GM10847 (cell line): ENCODE results near the gene HOXB9.

Experiments
- POLR2A ChIP-seq: IDR thresholded peaks from 2 replicates; pipeline ENCODE4 v1.6.1; 2011; ENCODE audit not compliant: insufficient read length; ENCODE audit errors: extremely low read depth

HOXB9 gene

GRCh38 chr17:48591255-48592056, 34.7 kb downstream of the HOXB9 start:
- no peak for TF ChIP-seq POLR2A

GRCh38 chr17:48590607-48591161, 35.5 kb downstream of the HOXB9 start:
- no peak for TF ChIP-seq POLR2A

- no peak for TF ChIP-seq POLR2A
Measured at GRCh38 chr17:48589831-48590606, 36.1 kb downstream of the HOXB9 start, which contains the start of gene HOXB3. TSS of gene HOXB3 (minus strand) at chr17:48590241. CDS start at chr17:48552474, 37,767 bp downstream.

GRCh38 chr17:48589060-48589830, 36.9 kb downstream of the HOXB9 start:
- no peak for TF ChIP-seq POLR2A

GRCh38 chr17:48588528-48588927, 37.6 kb downstream of the HOXB9 start:
- no peak for TF ChIP-seq POLR2A

- TF ChIP-seq POLR2A: no peak
Measured at GRCh38 chr17:48588074-48588415, 38.1 kb downstream of the HOXB9 start.

GRCh38 chr17:48587276-48588073, 38.7 kb downstream of the HOXB9 start:
- no peak for TF ChIP-seq POLR2A

- TF ChIP-seq POLR2A: no peak
Measured at GRCh38 chr17:48586355-48587258, 39.6 kb downstream of the HOXB9 start.

GRCh38 chr17:48584223-48584741, 41.9 kb downstream of the HOXB9 start:
- no peak for TF ChIP-seq POLR2A

GRCh38 chr17:48583708-48584222, 42.4 kb downstream of the HOXB9 start:
- no peak for TF ChIP-seq POLR2A

- no peak for TF ChIP-seq POLR2A
Measured at GRCh38 chr17:48582750-48583069, 43.4 kb downstream of the HOXB9 start.

- no peak for TF ChIP-seq POLR2A
Measured at GRCh38 chr17:48579760-48580554, 46.2 kb downstream of the HOXB9 start.

GRCh38 chr17:48579471-48579759, 46.7 kb downstream of the HOXB9 start:
- TF ChIP-seq POLR2A: no peak
